Testis (tissue), 2 donors: Measurements from ENCODE around the gene METTL22.

ENCODE experiments used
- POLR2A ChIP-seq: fragments of 450-650 bp; IDR thresholded peaks from one replicate; pipeline ENCODE4 v1.6.1; 2017; ENCODE audit warnings: antibody characterized with exemption, mild to moderate bottlenecking, moderate library complexity
- TF ChIP-seq, protein P1 (sequence below), 3 experiments: fragments of 450-650 bp in 2 of 3; fragments of 200-600 bp in 1 of 3; sonication (generic) in 1 of 3; IDR thresholded peaks; one replicate each; pipeline ENCODE4 v1.5.1; 2016 to 2019; ENCODE audit warnings: antibody characterized with exemption in 3 of 3, mild to moderate bottlenecking in 2 of 3, moderate library complexity in 1 of 3

DNA sequence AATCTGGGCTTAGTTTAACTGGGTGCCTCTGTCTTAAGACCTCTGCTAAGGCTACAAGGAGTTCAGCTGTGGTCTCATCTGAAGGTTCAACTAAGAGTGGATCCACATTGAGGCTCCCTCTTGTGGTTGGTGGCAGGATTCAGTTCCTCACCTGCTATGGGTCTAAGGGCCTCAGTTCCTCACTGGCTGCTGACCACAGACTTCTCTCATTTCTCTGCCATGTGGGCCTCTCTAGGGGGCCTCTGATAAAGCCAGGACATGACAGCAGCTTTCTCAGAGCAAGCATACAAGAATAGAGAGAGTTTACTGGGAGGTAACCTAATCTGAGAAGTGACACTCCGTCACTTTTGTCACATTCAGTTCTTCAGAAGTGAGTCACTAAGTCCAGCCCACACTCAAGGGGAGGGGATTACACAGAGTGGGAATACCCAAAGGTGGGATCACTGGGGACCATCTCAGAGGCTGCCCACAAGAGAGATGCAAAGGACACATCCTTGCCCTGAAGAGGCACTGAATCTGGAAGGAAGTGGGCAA, 33.8 kb downstream of the METTL22 start:
- TF ChIP-seq POLR2A = no peak
- TF ChIP-seq, protein P1, sequence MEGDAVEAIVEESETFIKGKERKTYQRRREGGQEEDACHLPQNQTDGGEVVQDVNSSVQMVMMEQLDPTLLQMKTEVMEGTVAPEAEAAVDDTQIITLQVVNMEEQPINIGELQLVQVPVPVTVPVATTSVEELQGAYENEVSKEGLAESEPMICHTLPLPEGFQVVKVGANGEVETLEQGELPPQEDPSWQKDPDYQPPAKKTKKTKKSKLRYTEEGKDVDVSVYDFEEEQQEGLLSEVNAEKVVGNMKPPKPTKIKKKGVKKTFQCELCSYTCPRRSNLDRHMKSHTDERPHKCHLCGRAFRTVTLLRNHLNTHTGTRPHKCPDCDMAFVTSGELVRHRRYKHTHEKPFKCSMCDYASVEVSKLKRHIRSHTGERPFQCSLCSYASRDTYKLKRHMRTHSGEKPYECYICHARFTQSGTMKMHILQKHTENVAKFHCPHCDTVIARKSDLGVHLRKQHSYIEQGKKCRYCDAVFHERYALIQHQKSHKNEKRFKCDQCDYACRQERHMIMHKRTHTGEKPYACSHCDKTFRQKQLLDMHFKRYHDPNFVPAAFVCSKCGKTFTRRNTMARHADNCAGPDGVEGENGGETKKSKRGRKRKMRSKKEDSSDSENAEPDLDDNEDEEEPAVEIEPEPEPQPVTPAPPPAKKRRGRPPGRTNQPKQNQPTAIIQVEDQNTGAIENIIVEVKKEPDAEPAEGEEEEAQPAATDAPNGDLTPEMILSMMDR (IDR thresholded peaks at IDR 0.05) = peak in 1 of 3 experiments; percentile 17
